PC-3 (cell line): ENCODE data around the gene ZNF346.

ENCODE experiments used
- CTCF ChIP-seq: fragments of 300-600 bp; sonication (generic); conservative IDR thresholded peaks from 2 replicates; pipeline ENCODE4 v1.5.1; 2017; ENCODE audit warnings: antibody characterized with exemption, low read depth, mild to moderate bottlenecking, low read length
- EZH2phosphoT487 ChIP-seq: fragments of 300-600 bp; sonication (generic); IDR thresholded peaks from 2 replicates; pipeline ENCODE4 v1.6.1; 2018; ENCODE audit warnings: mild to moderate bottlenecking, antibody characterized with exemption, low read length, borderline replicate concordance

GRCh38 chr5:177086654-177087397 is 64.3 kb downstream of the ZNF346 start, which contains the start of gene FGFR4:
- TF ChIP-seq CTCF (peak; percentile 87), EZH2phosphoT487 (no peak)
